Activated CD4-positive, alpha-beta T cell treated with anti-CD3 and anti-CD28 coated beads, Interleukin-2, amount 10 ng/mL, durations not matched to agents 7 days and 5 days (primary cell): Measurements from ENCODE around the gene LAMA2. TPM values are rescaled to one million over a fixed set of nuclear protein-coding genes. Genes with fewer than 3 reads are reported as not detected.

Experiments used
- CTCF ChIA-PET: fragments of 350-600 bp; sonication (Branson Sonifier 250); formaldehyde crosslinking; loops from one replicate; lab custom pipeline; 2021; ENCODE audit warnings: antibody characterized with exemption; lab: Charles Lee
- POLR2A ChIA-PET: fragments of 350-600 bp; sonication (Branson Sonifier 250); formaldehyde crosslinking; loops from one replicate; lab custom pipeline; 2021; ENCODE audit warnings: antibody characterized with exemption; lab: Charles Lee
- DNase-seq: peaks from one replicate; pipeline ENCODE4 v3.0.0-alpha.2; 2020
- H3K27ac Mint-ChIP-seq: one replicate; pipeline ENCODE4 v1.8.0; 2021; ENCODE audit warnings: mild to moderate bottlenecking, moderate library complexity, mixed read lengths
- H3K27me3 Mint-ChIP-seq: one replicate; pipeline ENCODE4 v1.8.0; 2021; ENCODE audit warnings: mixed read lengths
- H3K36me3 Mint-ChIP-seq: one replicate; pipeline ENCODE4 v1.8.0; 2021; ENCODE audit warnings: low read depth, mixed read lengths
- H3K4me1 Mint-ChIP-seq: one replicate; pipeline ENCODE4 v1.8.0; 2021; ENCODE audit warnings: mixed read lengths
- H3K4me3 Mint-ChIP-seq: one replicate; pipeline ENCODE4 v1.8.0; 2021; ENCODE audit warnings: mild to moderate bottlenecking, moderate library complexity, mixed read lengths
- H3K9me3 Mint-ChIP-seq: one replicate; pipeline ENCODE4 v1.8.0; 2021; ENCODE audit warnings: mixed read lengths
- total RNA-seq, 2 experiments: library from RNA; stranded (reverse); gene quantifications; one replicate each; pipeline ENCODE4 v1.2.3, GENCODE V29; 2021

The LAMA2 gene
- total RNA-seq, 2 experiments from 2014 or later, result 0.02 to 0.05 TPM

- H3K27me3 Mint-ChIP-seq, result no peaks in the 10 kb centered on the region
- no peaks in the 10 kb centered on the region for H3K9me3 Mint-ChIP-seq
- no peak overlapping the region for H3K27ac Mint-ChIP-seq
- ChIA-PET CTCF (interaction anchor here (1.2 kb wide), 1 partner anchor 15 kb away, joined by 3 read pairs; no protein-coding TSS in a partner anchor), POLR2A (no interaction called here)
- H3K4me3 Mint-ChIP-seq, result no peak overlapping the region
- no peaks in the 10 kb centered on the region for H3K36me3 Mint-ChIP-seq
- H3K4me1 Mint-ChIP-seq, result peaks cover 1% of the 10 kb centered on the region
- no peak for DNase-seq
Measured at GRCh38 chr6:129364037-129364436, 481.1 kb downstream of the LAMA2 start.

- ChIA-PET CTCF (no interaction called here), POLR2A (no interaction called here)
- Mint-ChIP-seq H3K9me3 (no peaks in the 10 kb centered on the region), H3K27me3 (no peaks in the 10 kb centered on the region), H3K27ac (no peak overlapping the region), H3K4me1 (peaks cover 4% of the 10 kb centered on the region), H3K36me3 (no peaks in the 10 kb centered on the region), H3K4me3 (no peak overlapping the region)
- no peak for DNase-seq
Measured at GRCh38 chr6:129364767-129365166, 481.8 kb downstream of the LAMA2 start.

GRCh38 chr6:129368076-129368475, 485.1 kb downstream of the LAMA2 start:
- Mint-ChIP-seq H3K4me1 (peaks cover 9% of the 10 kb centered on the region), H3K27me3 (no peaks in the 10 kb centered on the region), H3K4me3 (no peak overlapping the region), H3K36me3 (no peaks in the 10 kb centered on the region), H3K27ac (no peak overlapping the region), H3K9me3 (no peaks in the 10 kb centered on the region)
- ChIA-PET POLR2A (no interaction called here), CTCF (no interaction called here)
- no peak for DNase-seq

- no peak for DNase-seq
- H3K4me3 Mint-ChIP-seq, result no peak overlapping the region
- no peaks in the 10 kb centered on the region for H3K9me3 Mint-ChIP-seq
- no peak overlapping the region for H3K27ac Mint-ChIP-seq
- H3K36me3 Mint-ChIP-seq, result no peaks in the 10 kb centered on the region
- ChIA-PET POLR2A (no interaction called here), CTCF (no interaction called here)
- H3K4me1 Mint-ChIP-seq, result peaks cover 9% of the 10 kb centered on the region
- no peaks in the 10 kb centered on the region for H3K27me3 Mint-ChIP-seq
Measured at GRCh38 chr6:129368970-129369369, 486.0 kb downstream of the LAMA2 start.

- ChIA-PET POLR2A (no interaction called here), CTCF (no interaction called here)
- DNase-seq, result no peak
- H3K36me3 Mint-ChIP-seq, result no peaks in the 10 kb centered on the region
- H3K4me3 Mint-ChIP-seq, result no peak overlapping the region
- H3K4me1 Mint-ChIP-seq, result peaks cover 9% of the 10 kb centered on the region
- H3K9me3 Mint-ChIP-seq, result no peaks in the 10 kb centered on the region
- no peaks in the 10 kb centered on the region for H3K27me3 Mint-ChIP-seq
- no peak overlapping the region for H3K27ac Mint-ChIP-seq
Measured at GRCh38 chr6:129369737-129370136, 486.8 kb downstream of the LAMA2 start.

- peaks cover 9% of the 10 kb centered on the region for H3K4me1 Mint-ChIP-seq
- POLR2A ChIA-PET, result no interaction called here
- CTCF ChIA-PET, result interaction anchor here (0.7 kb wide), 1 partner anchor 13 kb away, joined by 3 read pairs; no protein-coding TSS in a partner anchor
- no peak overlapping the region for H3K4me3 Mint-ChIP-seq
- H3K27ac Mint-ChIP-seq, result no peak overlapping the region
- no peaks in the 10 kb centered on the region for H3K36me3 Mint-ChIP-seq
- peak; percentile 46 for DNase-seq
- H3K27me3 Mint-ChIP-seq, result no peaks in the 10 kb centered on the region
- no peaks in the 10 kb centered on the region for H3K9me3 Mint-ChIP-seq
Measured at GRCh38 chr6:129370268-129370916, 487.5 kb downstream of the LAMA2 start.

- peaks cover 12% of the 10 kb centered on the region for H3K27me3 Mint-ChIP-seq
- H3K36me3 Mint-ChIP-seq, result no peaks in the 10 kb centered on the region
- ChIA-PET CTCF (no interaction called here), POLR2A (no interaction called here)
- no peak overlapping the region for H3K4me3 Mint-ChIP-seq
- H3K27ac Mint-ChIP-seq, result no peak overlapping the region
- no peaks in the 10 kb centered on the region for H3K4me1 Mint-ChIP-seq
- no peaks in the 10 kb centered on the region for H3K9me3 Mint-ChIP-seq
- DNase-seq, result no peak
Measured at GRCh38 chr6:129381885-129382284, 498.9 kb downstream of the LAMA2 start.

GRCh38 chr6:129382916-129383315, 500.0 kb downstream of the LAMA2 start:
- H3K36me3 Mint-ChIP-seq, result no peaks in the 10 kb centered on the region
- no peaks in the 10 kb centered on the region for H3K4me1 Mint-ChIP-seq
- POLR2A ChIA-PET, result no interaction called here
- CTCF ChIA-PET, result interaction anchor here (1.6 kb wide), 1 partner anchor 12 kb away, joined by 3 read pairs; no protein-coding TSS in a partner anchor
- DNase-seq, result no peak
- no peak overlapping the region for H3K4me3 Mint-ChIP-seq
- H3K27me3 Mint-ChIP-seq, result peaks cover 8% of the 10 kb centered on the region
- no peaks in the 10 kb centered on the region for H3K9me3 Mint-ChIP-seq
- no peak overlapping the region for H3K27ac Mint-ChIP-seq

GRCh38 chr6:129385117-129385516, 502.2 kb downstream of the LAMA2 start:
- no peak for DNase-seq
- CTCF ChIA-PET, result no interaction called here
- Mint-ChIP-seq H3K36me3 (no peaks in the 10 kb centered on the region), H3K9me3 (no peaks in the 10 kb centered on the region), H3K27me3 (peaks cover 4% of the 10 kb centered on the region), H3K4me1 (no peaks in the 10 kb centered on the region), H3K27ac (no peak overlapping the region), H3K4me3 (no peak overlapping the region)
- POLR2A ChIA-PET, result no interaction called here

GRCh38 chr6:129390900-129391299, 508.0 kb downstream of the LAMA2 start:
- ChIA-PET POLR2A (no interaction called here), CTCF (no interaction called here)
- no peaks in the 10 kb centered on the region for H3K9me3 Mint-ChIP-seq
- no peaks in the 10 kb centered on the region for H3K4me1 Mint-ChIP-seq
- no peak for DNase-seq
- H3K36me3 Mint-ChIP-seq, result no peaks in the 10 kb centered on the region
- H3K27me3 Mint-ChIP-seq, result peaks cover 9% of the 10 kb centered on the region
- H3K27ac Mint-ChIP-seq, result no peak overlapping the region
- H3K4me3 Mint-ChIP-seq, result no peak overlapping the region

GRCh38 chr6:129393654-129394053, 510.7 kb downstream of the LAMA2 start:
- CTCF ChIA-PET, result no interaction called here
- Mint-ChIP-seq H3K27me3 (peaks cover 9% of the 10 kb centered on the region), H3K9me3 (no peaks in the 10 kb centered on the region), H3K4me3 (no peak overlapping the region), H3K4me1 (no peaks in the 10 kb centered on the region), H3K36me3 (no peaks in the 10 kb centered on the region), H3K27ac (no peak overlapping the region)
- POLR2A ChIA-PET, result no interaction called here
- DNase-seq, result no peak

GRCh38 chr6:129398764-129399163, 515.8 kb downstream of the LAMA2 start:
- ChIA-PET POLR2A (no interaction called here), CTCF (no interaction called here)
- Mint-ChIP-seq H3K4me3 (no peak overlapping the region), H3K27me3 (peaks cover 4% of the 10 kb centered on the region), H3K36me3 (no peaks in the 10 kb centered on the region), H3K9me3 (no peaks in the 10 kb centered on the region), H3K27ac (no peak overlapping the region), H3K4me1 (no peaks in the 10 kb centered on the region)
- no peak for DNase-seq

- Mint-ChIP-seq H3K9me3 (no peaks in the 10 kb centered on the region), H3K27me3 (no peaks in the 10 kb centered on the region), H3K27ac (no peak overlapping the region), H3K36me3 (no peaks in the 10 kb centered on the region), H3K4me1 (no peaks in the 10 kb centered on the region), H3K4me3 (no peak overlapping the region)
- CTCF ChIA-PET, result no interaction called here
- no peak for DNase-seq
- POLR2A ChIA-PET, result no interaction called here
Measured at GRCh38 chr6:129402244-129402643, 519.3 kb downstream of the LAMA2 start.

GRCh38 chr6:129411092-129411491, 528.2 kb downstream of the LAMA2 start:
- Mint-ChIP-seq H3K9me3 (no peaks in the 10 kb centered on the region), H3K27ac (no peak overlapping the region), H3K27me3 (no peaks in the 10 kb centered on the region), H3K36me3 (no peaks in the 10 kb centered on the region), H3K4me1 (no peaks in the 10 kb centered on the region), H3K4me3 (no peak overlapping the region)
- DNase-seq, result no peak
- POLR2A ChIA-PET, result no interaction called here
- CTCF ChIA-PET, result interaction anchor here (0.6 kb wide), 1 partner anchor 13 kb away, joined by 3 read pairs; no protein-coding TSS in a partner anchor
